ENCODE results near the gene TRAIP.
"Not testable (repeated sequence)": the region's sequence is repeated elsewhere in the genome, so short reads cannot be mapped to it uniquely, and the experiment has no call there.

TRAIP gene

DNA sequence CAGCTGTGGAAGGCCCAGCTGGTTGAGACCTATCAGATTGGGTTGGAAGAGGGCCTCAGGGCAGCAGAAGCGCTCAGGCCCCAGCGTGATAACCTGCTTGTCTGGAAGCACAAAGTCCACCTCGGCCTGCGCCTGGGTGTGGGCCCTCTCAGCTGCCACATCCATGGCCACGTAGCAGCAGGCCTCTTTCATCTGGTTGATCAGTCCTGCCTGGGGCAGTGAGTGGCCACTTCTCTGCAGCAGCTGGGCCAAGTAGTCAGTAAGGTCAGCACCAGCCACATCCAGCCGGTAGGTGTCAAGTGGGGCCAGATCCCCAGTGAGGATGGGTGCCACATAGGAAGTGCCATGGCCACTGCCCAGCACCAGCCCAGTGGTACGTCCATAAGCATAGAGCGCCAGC lies 17.3 kb upstream of the TRAIP start:
- FAIRE-seq, result no peak

DNA sequence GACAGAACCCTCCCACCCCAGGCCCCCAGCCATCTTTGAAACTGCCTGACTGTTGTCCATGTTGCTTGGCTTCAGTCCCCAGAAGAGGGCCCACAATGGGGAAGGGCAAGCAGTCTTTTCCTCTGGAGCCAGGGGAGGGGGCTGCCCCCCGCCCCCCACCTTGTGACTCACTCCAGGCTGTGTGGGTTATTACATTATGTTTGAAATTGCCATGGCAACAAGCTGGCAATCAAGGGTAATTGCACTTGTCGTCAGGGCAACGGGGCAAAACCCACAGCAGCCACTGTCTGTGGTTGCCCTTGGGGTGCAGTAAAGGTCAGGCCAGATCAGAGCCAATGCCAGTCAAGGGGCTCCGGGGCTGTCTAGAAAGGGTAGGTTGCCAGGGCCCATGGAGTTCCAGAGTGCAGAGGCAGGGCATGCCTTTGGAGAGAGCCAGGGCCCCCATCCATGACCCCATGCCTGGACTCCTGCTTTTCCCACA lies 16.5 kb upstream of the TRAIP start:
- no peak for FAIRE-seq

GRCh38 chr3:49871531-49872153 lies 15.3 kb upstream of the TRAIP start:
- FAIRE-seq, result no peak

DNA sequence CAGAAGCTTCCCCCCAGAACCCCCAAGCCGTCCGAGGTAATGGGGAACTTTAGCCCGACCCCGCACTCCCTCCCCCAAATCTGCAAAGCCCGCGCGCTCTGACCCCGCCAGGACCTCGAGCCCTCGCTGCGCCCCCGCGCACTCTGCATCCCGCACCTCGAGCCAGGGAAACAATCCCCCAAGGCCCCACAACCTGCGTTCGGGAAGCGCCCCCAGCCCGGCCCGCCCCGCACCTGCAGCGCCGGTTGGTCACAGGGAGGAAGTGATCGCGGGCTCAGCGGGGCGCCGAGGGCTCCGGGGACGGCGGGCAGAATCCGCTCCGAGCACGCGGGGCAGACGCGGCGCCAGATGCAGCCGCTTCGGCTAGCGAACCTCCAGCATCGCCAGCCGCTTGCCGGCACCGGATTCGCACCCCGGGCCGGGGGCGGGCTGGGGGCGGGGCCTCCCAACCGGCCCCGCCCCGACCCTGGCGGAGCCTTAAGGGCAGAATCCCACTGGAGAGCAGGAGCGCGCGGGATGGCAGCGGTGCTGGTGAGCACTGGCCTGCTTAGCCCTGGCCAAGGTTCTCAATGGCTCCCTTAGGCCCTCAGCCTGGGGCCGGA lies 13.3 kb upstream of the TRAIP start, which contains the start of gene CAMKV:
Gene CAMKV, minus strand, starts transcription at position 382 of the 602 bp plus-strand sequence. CDS start 7,518 bp downstream, outside the sequence.
- FAIRE-seq, result no peak

DNA sequence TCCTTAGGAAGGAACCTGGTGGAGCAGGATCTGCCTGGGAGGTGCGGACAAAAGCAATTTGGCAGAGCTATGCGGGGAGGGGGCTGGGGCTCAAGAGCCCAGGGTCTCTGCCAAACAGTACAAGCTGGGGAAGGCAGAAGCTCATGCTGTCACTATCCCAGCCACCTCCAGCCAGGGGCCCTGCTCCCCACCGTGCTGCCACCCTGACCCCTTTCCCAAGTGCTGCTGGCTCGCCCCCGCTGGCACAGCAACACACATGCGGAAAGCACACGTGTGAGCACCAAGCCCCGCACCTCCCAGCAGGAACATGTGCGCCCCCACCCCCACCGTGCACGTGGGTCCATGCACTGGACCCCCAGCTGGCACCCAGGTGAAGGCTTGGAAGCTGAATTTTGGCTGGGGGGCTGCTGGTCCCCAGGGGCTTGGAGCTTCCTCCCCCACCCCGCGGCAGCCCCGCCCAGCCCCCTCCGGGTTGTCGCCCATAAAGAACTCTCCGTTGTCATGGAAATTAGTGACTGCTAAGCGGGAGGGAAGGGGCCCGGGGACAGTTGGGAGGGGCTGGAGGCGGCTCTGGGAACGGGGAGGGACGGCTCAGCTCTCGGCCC lies 12.6 kb upstream of the TRAIP start:
- no peak for FAIRE-seq

DNA sequence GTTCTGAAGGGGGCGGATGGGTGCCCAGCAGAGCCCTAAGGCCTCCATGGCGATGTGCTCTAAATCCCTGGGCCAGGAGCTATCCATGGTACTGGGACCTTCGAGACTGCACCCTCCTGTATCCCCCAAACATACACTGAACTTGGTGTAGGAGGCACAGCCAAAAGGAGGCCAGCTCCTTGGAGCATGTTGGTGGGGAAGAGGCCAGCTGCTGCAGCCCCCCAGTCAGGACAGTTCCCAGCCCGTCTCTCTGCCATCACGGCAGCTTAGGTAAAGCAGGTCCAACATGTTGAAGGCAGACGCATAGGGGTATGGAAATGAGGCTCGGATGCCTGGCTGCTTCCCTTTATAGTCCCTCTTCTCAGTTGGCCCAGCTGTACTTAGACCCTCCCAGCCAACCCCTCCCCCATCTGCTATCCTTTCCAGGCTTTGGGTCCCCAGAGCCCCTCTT lies 11.5 kb upstream of the TRAIP start:
- FAIRE-seq, result no peak

- no peak for FAIRE-seq
These were observed 11.0 kb upstream of the TRAIP start for GRCh38 chr3:49867400-49867799.

DNA sequence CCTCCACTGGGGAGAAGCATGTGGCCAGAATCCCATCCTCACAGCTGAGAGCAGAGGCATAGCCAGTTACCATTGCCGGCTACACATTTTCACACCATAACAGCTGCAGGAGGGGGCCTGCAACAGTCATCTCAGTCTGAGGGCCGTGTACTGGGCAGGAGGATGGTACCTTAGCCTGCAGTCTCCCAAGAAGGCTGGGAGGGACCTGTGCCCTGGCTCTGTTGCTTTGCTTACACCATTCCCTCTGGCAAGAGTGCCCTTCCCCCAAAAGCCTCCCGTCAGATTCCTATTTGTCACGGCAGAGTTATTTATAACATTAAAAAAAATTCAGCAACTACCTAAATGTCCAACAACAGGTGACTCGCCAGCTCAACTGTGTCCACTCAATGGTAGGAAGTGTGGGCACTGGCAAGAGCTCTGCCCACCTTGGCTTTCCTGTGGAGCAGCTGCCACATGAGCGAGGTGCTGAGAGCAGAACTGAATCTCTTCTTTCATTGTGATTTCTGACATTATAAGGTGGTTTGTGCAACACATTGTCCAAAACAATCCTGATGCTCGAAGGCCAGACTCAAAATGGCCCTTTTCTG lies 8.9 kb upstream of the TRAIP start:
- FAIRE-seq, result no peak

DNA sequence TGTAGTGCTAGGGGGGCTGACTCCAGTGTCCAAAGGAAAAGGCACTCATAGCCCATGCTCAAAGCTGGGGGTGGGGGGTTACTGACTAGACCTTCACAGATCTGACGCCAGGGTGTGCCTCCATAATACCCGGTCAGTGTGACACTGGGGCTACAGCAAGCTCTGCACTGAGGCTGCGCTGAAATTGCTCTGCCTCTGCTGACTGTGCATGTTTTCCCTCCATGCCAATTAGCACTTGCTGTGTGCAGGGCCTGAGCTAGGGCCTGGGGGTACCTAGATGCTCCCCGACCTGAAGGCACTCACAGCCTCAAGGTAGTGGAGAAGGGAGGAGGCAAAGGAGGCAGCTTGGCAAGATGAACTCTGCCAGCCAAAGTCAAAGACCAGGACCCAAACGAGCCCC lies 8.1 kb upstream of the TRAIP start:
- no peak for FAIRE-seq

DNA sequence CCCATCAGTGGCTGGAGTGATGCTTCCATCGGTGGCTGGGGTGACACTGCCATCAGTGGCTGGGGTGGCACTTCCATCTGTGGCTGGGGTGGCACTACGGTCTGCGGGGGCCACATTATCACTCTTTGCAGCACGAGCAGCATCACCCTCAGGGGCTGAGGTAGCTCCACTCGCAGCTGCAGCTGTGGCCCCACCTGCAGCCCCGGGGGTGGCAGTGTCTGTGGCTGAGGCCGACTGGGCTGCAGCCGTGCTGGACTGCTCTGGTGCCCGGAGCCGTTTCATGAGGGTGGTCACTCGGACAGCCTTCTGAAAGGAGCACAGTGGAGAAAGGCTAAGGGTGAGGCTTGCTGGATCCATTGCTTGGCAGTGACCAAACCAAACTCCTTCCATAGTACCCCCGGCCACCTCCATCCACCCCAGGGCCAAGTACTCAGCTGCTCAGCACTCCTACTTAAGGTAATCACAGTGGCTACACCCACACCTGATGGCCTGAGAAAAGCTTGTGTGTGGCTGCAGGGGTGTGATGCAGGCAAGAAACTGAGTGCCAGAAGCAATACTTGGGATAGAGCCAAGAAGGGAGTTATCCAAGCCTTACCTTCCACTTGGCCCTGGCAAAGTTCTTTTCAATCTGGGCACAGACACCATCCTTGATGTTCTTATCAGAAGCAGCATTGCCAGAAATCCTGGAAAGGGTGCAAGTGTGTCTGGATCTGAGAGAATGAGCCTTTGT lies 3.4 kb upstream of the TRAIP start:
- no peak for FAIRE-seq

DNA sequence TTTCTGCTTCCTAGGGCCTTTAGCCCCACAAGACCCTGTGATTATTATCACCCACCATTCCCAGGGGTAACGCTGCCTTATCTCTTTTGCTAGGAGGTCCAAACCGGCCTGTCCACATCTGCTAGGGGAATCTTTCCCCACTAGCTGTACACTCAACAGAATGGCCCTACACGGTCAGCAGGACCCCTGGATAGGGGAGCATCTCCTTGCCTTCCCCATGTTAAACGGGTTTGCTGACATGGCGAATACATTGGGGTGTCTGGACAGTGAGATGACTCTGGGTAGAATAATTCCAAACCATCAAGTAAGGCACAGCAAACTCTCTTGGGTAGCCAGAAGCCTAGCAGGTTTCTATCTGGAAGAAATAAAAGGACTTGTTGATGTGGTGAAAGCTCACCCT lies 702 bp downstream of the TRAIP start:
- no peak for FAIRE-seq

DNA sequence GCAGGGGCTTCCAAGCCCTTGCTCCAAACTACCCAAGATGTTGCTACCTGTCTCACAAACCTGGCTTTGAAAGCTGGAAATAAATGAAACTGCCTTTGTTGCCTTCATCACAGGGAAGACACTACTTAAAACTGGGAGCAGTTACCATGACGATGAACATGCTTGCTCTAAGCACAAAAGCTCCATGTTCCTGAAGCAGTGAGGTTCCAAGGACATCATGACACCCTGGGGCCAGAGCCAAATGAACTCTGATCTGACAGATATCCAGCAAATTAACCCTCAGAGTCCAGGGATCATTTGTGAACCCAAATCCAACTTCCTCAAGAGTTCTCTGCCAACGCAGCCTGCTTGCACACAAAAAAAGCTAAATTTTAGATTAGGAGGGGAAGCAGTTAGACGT lies 10.7 kb downstream of the TRAIP start:
- no peak for FAIRE-seq

- no peak for FAIRE-seq
These were observed 11.7 kb downstream of the TRAIP start for GRCh38 chr3:49844464-49845183.

GRCh38 chr3:49842843-49843517 lies 13.4 kb downstream of the TRAIP start:
- FAIRE-seq, result no peak

DNA sequence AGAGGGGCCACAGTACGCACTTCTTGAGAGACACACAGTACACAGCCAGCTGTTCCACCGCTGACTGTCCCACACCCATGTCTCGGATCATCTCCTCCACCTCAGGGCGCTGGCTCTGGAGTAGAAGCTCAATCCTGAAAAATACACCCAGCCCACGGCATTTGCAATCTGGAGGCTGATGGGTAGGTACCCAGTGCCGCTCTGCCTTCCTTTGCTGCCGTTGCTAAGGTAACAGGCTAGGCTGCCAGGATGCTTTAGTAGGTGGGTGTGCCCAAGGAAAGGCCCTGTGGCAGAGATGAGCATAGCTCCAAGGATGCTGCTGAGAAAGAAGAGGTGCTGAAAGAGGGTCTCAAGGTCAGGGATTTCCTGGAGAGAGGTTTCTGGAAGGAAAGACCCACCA lies 14.6 kb downstream of the TRAIP start:
- FAIRE-seq, result no peak

DNA sequence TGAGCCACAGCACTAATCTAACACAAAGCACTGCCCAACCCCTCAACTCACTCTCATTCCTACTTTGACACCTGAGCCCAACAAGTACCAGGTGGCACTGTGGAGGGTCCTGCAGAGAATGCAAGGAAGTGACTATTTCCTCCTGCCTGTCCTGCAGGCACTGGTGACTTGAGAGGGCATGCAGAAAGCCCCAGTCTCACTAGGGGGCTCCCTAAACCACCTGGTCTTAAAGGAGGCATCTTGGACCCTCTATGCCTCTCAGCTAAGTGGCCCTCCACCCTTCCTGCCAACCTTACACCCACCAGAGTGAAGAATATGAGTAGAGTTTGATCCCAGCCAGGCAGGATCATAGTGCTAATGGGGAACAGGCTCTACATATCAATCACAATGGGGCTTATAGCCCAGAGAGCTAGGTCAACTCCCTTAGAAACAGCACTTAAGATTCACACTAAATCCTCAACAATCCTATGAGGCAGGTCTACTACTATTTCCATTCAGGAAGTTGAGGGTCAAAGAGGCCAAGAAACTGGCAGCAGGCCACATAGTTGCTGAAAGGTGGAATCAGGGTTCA lies 15.2 kb downstream of the TRAIP start:
- FAIRE-seq, result no peak

DNA sequence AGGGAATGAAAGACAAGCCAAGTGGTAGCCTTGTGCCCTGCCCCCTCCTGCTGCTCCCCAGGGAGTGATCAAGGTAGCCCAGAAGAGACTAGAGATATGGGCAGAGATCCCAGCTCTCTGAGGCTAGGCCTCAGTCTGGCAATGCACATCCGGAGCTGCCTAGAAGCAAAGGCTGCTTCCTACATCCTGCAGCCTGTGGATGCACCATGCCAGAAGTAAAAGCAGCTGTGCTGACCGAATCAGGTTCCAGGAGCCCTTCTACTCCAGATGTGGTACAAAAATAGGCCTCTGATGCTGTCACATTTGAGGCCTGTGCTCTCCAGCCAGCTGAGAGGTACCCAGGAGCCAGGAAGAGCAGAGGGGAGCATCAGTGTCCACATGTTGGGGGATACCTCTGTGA lies 16.0 kb downstream of the TRAIP start:
- no peak for FAIRE-seq

DNA sequence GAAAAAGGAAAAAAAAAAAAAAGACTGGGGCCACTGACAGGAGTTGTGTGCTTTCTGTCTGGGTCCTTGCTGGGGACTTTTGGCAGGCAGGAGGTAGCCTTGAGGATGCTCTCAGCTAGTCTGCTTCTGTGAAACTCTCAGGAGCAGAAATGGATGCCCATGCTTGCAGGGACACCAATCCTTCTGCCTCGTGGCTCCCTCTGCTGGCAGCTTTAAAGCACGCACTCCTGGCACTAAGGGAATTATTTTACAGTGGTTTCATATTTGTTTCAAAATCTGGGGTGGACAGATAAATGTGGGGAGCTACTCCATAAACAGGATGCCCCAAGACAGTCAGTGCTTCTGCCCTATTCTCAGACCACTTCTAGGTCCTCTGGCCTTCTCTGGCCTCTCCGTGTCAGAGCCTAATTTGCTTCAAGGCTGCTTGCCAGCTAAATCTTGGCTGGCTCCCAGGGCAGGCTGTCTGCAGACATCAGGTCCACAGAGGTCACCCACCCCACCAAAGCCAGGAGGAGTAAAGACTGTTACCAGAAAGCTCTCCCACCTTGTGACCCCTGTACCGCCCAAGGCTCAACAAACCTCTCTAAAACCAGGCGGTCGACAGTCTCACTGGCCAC lies 17.1 kb downstream of the TRAIP start:
- no peak for FAIRE-seq

- FAIRE-seq, result no peak
These were observed 25.0 kb downstream of the TRAIP start for GRCh38 chr3:49831341-49831740.

DNA sequence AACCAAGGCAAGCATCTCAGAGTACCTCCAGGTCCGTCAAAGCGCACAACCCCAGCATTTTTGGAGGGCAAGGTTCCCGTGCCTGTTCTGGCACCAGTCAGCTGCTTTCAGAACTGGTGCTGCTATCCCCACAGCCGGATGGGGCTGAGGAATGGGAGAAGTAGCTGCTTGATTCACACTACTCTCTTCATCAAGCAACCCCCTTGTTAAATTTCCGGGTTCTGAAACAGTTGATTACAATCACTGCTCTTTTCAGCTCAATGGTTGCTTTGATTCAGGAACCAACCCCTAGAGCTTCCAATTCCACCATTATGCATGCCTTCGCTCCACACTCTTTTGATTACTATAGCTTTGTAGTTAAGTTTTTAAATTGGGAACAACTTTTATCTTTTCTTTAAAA lies 30.3 kb downstream of the TRAIP start:
- no peak for FAIRE-seq

- not testable (repeated sequence) for FAIRE-seq
These were observed 33.2 kb downstream of the TRAIP start for GRCh38 chr3:49823131-49823530.

Measured in colon (tissue), 2 donors.